Activated CD4-positive, alpha-beta T cell treated with anti-CD3 and anti-CD28 coated beads, Interleukin-2, amount 50 U/mL, for 4 hours (primary cell): Measurements from ENCODE around the gene CDKN1C.

Experiments used
- DNase-seq, 2 experiments: peaks; one replicate each; pipeline ENCODE4 v3.0.0-alpha.2; 2020

The CDKN1C gene

GRCh38 chr11:2841411-2842190 lies 44.0 kb downstream of the CDKN1C start:
- no peak for DNase-seq

GRCh38 chr11:2839395-2839943 lies 46.1 kb downstream of the CDKN1C start:
- no peak for DNase-seq

GRCh38 chr11:2838676-2839294 lies 46.8 kb downstream of the CDKN1C start:
- DNase-seq = no peak

- no peak for DNase-seq
Measured at GRCh38 chr11:2838091-2838490, 47.5 kb downstream of the CDKN1C start.

GRCh38 chr11:2837651-2838050 lies 47.9 kb downstream of the CDKN1C start:
- DNase-seq = no peak

- no peak for DNase-seq
Measured at GRCh38 chr11:2837096-2837601, 48.4 kb downstream of the CDKN1C start.

GRCh38 chr11:2836315-2837095 lies 49.1 kb downstream of the CDKN1C start:
- no peak for DNase-seq

GRCh38 chr11:2835751-2836150 lies 49.8 kb downstream of the CDKN1C start:
- DNase-seq = no peak

- no peak for DNase-seq
Measured at GRCh38 chr11:2835296-2835695, 50.3 kb downstream of the CDKN1C start.

GRCh38 chr11:2834503-2835273 lies 50.9 kb downstream of the CDKN1C start:
- no peak for DNase-seq

GRCh38 chr11:2833716-2834502 lies 51.7 kb downstream of the CDKN1C start:
- no peak for DNase-seq
